ENCODE measurements around the gene FCAMR. TPM values are rescaled to one million over a fixed set of nuclear protein-coding genes. Genes with fewer than 3 reads are reported as not detected.

The FCAMR gene
- total and polyA plus RNA-seq, 2 of the 4 experiments (the other 2 are of a cell fraction): not detected

DNA sequence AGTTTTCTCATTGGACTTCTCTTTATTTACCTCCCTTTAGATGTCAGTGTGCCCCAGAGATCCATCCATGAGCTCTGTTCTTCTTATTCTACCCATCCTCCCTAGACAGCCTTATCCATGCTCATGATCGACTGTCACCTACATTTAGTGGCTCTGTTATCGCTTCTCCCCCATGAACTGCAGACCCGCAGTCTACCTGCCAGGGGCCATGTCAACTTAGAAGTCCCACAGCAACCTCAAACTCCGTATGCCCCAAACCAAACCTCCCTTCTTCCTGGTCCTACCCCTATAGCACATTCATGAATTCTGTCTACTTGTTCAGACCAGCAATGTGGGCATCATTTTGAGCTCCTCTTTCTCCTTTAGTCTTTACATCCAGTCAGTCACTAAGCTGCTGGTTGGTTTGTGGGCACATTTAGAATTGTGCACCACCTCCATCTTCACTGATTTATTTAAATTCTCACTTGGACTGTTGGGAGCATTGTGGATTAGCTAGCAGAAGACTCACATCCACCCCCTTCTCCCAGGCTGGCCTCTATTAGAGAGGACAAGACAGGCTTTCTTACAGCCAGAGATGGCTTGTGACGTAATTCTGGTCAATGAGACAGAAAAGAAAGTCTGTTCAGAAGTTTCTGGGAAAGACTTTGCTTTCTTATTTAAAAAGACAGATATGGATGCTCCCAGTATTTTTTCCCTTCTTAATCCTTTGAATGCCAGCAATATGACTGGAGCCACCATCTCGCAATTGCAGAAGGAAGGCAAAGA lies 43.2 kb upstream of the FCAMR start:
- in situ Hi-C loops (cut with MboI; ENCODE audit: low sequenced_read_pairs): no loop called here
- intact Hi-C loops (cut with micrococcal nuclease): no loop called here
- TF ChIP-seq MXI1 (IDR thresholded peaks at IDR 0.05; ENCODE audit: borderline replicate concordance, low read depth, low read length) (no peak), FOS (IDR thresholded peaks at IDR 0.05; ENCODE audit: low read depth, low read length) (no peak), NFE2L2 (IDR thresholded peaks at IDR 0.05; ENCODE audit: low read depth, low read length) (no peak), POLR2A (IDR thresholded peaks at IDR 0.05; ENCODE audit: low read depth, low read length) (no peak), CEBPB (IDR thresholded peaks at IDR 0.05; ENCODE audit: low read depth, low read length) (no peak), MAFK (IDR thresholded peaks at IDR 0.05; ENCODE audit: low read depth, low read length) (no peak), RCOR1 (IDR thresholded peaks at IDR 0.05; ENCODE audit: insufficient replicate concordance, low read length) (no peak), RAD21 (IDR thresholded peaks at IDR 0.05; ENCODE audit: low read length) (no peak), BHLHE40 (IDR thresholded peaks at IDR 0.05; ENCODE audit: low read depth, low read length) (no peak), CHD1 (IDR thresholded peaks at IDR 0.05; ENCODE audit: low read depth, low read length) (no peak), RFX5 (IDR thresholded peaks at IDR 0.05; ENCODE audit: low read depth, low read length) (no peak), SMC3 (IDR thresholded peaks at IDR 0.05; ENCODE audit: low read depth, low read length) (no peak), MAZ (IDR thresholded peaks at IDR 0.05; ENCODE audit: borderline replicate concordance, low read depth, low read length) (no peak)
- TF ChIP-seq, protein P1, sequence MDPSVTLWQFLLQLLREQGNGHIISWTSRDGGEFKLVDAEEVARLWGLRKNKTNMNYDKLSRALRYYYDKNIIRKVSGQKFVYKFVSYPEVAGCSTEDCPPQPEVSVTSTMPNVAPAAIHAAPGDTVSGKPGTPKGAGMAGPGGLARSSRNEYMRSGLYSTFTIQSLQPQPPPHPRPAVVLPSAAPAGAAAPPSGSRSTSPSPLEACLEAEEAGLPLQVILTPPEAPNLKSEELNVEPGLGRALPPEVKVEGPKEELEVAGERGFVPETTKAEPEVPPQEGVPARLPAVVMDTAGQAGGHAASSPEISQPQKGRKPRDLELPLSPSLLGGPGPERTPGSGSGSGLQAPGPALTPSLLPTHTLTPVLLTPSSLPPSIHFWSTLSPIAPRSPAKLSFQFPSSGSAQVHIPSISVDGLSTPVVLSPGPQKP (IDR thresholded peaks at IDR 0.05; ENCODE audit: borderline replicate concordance, low read depth, low read length): no peak
- TF ChIP-seq, protein P2, sequence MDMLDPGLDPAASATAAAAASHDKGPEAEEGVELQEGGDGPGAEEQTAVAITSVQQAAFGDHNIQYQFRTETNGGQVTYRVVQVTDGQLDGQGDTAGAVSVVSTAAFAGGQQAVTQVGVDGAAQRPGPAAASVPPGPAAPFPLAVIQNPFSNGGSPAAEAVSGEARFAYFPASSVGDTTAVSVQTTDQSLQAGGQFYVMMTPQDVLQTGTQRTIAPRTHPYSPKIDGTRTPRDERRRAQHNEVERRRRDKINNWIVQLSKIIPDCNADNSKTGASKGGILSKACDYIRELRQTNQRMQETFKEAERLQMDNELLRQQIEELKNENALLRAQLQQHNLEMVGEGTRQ (IDR thresholded peaks at IDR 0.05; ENCODE audit: low read depth, low read length): no peak
- TF ChIP-seq, protein P3, sequence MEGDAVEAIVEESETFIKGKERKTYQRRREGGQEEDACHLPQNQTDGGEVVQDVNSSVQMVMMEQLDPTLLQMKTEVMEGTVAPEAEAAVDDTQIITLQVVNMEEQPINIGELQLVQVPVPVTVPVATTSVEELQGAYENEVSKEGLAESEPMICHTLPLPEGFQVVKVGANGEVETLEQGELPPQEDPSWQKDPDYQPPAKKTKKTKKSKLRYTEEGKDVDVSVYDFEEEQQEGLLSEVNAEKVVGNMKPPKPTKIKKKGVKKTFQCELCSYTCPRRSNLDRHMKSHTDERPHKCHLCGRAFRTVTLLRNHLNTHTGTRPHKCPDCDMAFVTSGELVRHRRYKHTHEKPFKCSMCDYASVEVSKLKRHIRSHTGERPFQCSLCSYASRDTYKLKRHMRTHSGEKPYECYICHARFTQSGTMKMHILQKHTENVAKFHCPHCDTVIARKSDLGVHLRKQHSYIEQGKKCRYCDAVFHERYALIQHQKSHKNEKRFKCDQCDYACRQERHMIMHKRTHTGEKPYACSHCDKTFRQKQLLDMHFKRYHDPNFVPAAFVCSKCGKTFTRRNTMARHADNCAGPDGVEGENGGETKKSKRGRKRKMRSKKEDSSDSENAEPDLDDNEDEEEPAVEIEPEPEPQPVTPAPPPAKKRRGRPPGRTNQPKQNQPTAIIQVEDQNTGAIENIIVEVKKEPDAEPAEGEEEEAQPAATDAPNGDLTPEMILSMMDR (conservative IDR thresholded peaks at IDR 0.05; ENCODE audit: low read depth, low read length): no peak
- Histone ChIP-seq H2BK5ac (ENCODE audit: low read depth, low read length, poor library complexity, severe bottlenecking) (no peak overlapping the region), H2AK9ac (replicated peaks; ENCODE audit: low read depth, low read length, poor library complexity) (no peak overlapping the region), H3K4ac (ENCODE audit: low read depth, low read length) (no peak overlapping the region), H3K18ac (ENCODE audit: low read depth, low read length) (no peak overlapping the region), H3K23ac (ENCODE audit: low read depth, low read length) (no peak overlapping the region), H3K9me1 (ENCODE audit: insufficient read depth, low read length) (no peaks in the 10 kb centered on the region; the same call in 1 of the 2 replicates), H3K27ac (ENCODE audit: insufficient read depth, low read length) (no peak overlapping the region), H3K4me2 (ENCODE audit: low read depth, low read length) (no peak overlapping the region), H4K5ac (ENCODE audit: low read depth, low read length) (no peak overlapping the region), H2BK120ac (ENCODE audit: low read depth, low read length) (no peak overlapping the region), H3K27me3 (ENCODE audit: control insufficient read depth, insufficient read depth, low read length) (peaks cover 6% of the 10 kb centered on the region; the same call in 1 of the 2 replicates), H3K56ac (ENCODE audit: extremely low read depth, insufficient read depth, low read length) (no peak overlapping the region), H4K8ac (ENCODE audit: low read depth in 2 of 2, low read length in 2 of 2) (no peak overlapping the region), H2BK15ac (ENCODE audit: low read depth, low read length) (no peak overlapping the region), H4K91ac (ENCODE audit: insufficient read depth, low read depth, low read length) (no peak overlapping the region), H3K14ac (replicated peaks; ENCODE audit: low read depth, low read length) (no peak overlapping the region), H3K36me3 (ENCODE audit: control insufficient read depth, insufficient read depth, low read length) (no peaks in the 10 kb centered on the region), H4K20me1 (ENCODE audit: insufficient read depth, low read length) (no peaks in the 10 kb centered on the region), H3K4me1 (ENCODE audit: control insufficient read depth, insufficient read depth, low read length) (no peaks in the 10 kb centered on the region), H3K9ac (ENCODE audit: low read depth, low read length) (no peak overlapping the region), H3K4me3 (ENCODE audit: insufficient read depth, low read depth, low read length) (no peak overlapping the region), H2AK5ac (ENCODE audit: low read depth, low read length) (no peak overlapping the region), H2BK20ac (ENCODE audit: low read depth, low read length) (no peak overlapping the region), H2AFZ (replicated peaks; ENCODE audit: low read length, poor library complexity) (no peak overlapping the region), H3K9me3 (ENCODE audit: control insufficient read depth, insufficient read depth, low read length) (no peaks in the 10 kb centered on the region; the same call in 1 of the 2 replicates), H3K79me1 (ENCODE audit: low read depth in 1 of 2, low read length in 2 of 2) (no peaks in the 10 kb centered on the region)
- ChIA-PET POLR2A (ENCODE audit: unreplicated experiment) (no interaction called here), CTCF (no interaction called here)
- DNase-seq (no peak), ATAC-seq (ENCODE audit: low read depth) (no peak)
- no TSS peak for BruUV-seq (replicated peaks)
- WGBS, 2 experiments (ENCODE audit: extremely low coverage in 2 of 2, insufficient read length in 1 of 2): no CpG with 5 or more reads among the region's 6 CpGs
- dilution Hi-C loops (cut with HindIII; ENCODE audit: low sequenced_read_pairs, unreplicated experiment): no loop called here

All from IMR-90 (cell line).